ENCODE measurements around the gene ZNF627. TPM values are rescaled to one million over a fixed set of nuclear protein-coding genes. Genes with fewer than 3 reads are reported as not detected.

The ZNF627 gene
- total RNA-seq, 1 experiment from 2014 or later, result 14.7 TPM

GRCh38 chr19:11658970-11659369 is 61.7 kb downstream of the ZNF627 start:
- peaks cover 7% of the 10 kb centered on the region for H3K9me3 ChIP-seq (replicated peaks)
- H3K27ac ChIP-seq, result no peak overlapping the region
- peaks cover 13% of the 10 kb centered on the region; the same call in 1 of the 2 replicates for H3K36me3 ChIP-seq
- no peaks in the 10 kb centered on the region for H3K27me3 ChIP-seq (replicated peaks)
- DNase-seq (ENCODE audit: low read depth in 1 of 2, low spot score in 2 of 2), result no peak
- no peak overlapping the region for H3K4me3 ChIP-seq
- H3K4me1 ChIP-seq (replicated peaks), result no peaks in the 10 kb centered on the region

- no peaks in the 10 kb centered on the region for H3K27me3 ChIP-seq (replicated peaks)
- H3K9me3 ChIP-seq (replicated peaks), result peaks cover 7% of the 10 kb centered on the region
- no peak for DNase-seq (ENCODE audit: low read depth in 1 of 2, low spot score in 2 of 2)
These were observed 62.3 kb downstream of the ZNF627 start for GRCh38 chr19:11659612-11660011.

GRCh38 chr19:11662278-11662677 is 65.0 kb downstream of the ZNF627 start:
- no peak for DNase-seq (ENCODE audit: low read depth in 1 of 2, low spot score in 2 of 2)
- no peak overlapping the region for H3K4me3 ChIP-seq
- H3K27ac ChIP-seq, result no peak overlapping the region
- no peaks in the 10 kb centered on the region for H3K4me1 ChIP-seq (replicated peaks)
- no peaks in the 10 kb centered on the region for H3K27me3 ChIP-seq (replicated peaks)
- H3K9me3 ChIP-seq (replicated peaks), result peaks cover 5% of the 10 kb centered on the region; the same call in 1 of the 2 replicates
- H3K36me3 ChIP-seq, result no peaks in the 10 kb centered on the region

More at GRCh38 chr19:11659612-11660011, 62.3 kb downstream of the ZNF627 start:
- H3K36me3 ChIP-seq, result peaks cover 7% of the 10 kb centered on the region; the same call in 1 of the 2 replicates
- H3K4me1 ChIP-seq (replicated peaks), result no peaks in the 10 kb centered on the region
- H3K27ac ChIP-seq, result no peak overlapping the region
- H3K4me3 ChIP-seq, result no peak overlapping the region

- Histone ChIP-seq H3K36me3 (no peaks in the 10 kb centered on the region), H3K27ac (no peak overlapping the region), H3K4me3 (no peak overlapping the region), H3K9me3 (replicated peaks) (peaks cover 4% of the 10 kb centered on the region; the same call in 1 of the 2 replicates), H3K27me3 (replicated peaks) (no peaks in the 10 kb centered on the region), H3K4me1 (replicated peaks) (no peaks in the 10 kb centered on the region)
- no peak for DNase-seq (ENCODE audit: low read depth in 1 of 2, low spot score in 2 of 2)
These were observed 65.9 kb downstream of the ZNF627 start for GRCh38 chr19:11663181-11663591.

Other genes starting within 250 kb of the ZNF627 start
- gene PLPPR2, start 242.1 kb upstream of the ZNF627 start, total RNA-seq (2014; rRNA removed; shearing (Covaris generic)), result 22.3 and 22.5 TPM in 2 replicates
- gene SWSAP1, start 222.8 kb upstream of the ZNF627 start, total RNA-seq (2014; rRNA removed; shearing (Covaris generic)), result 0.38 and 0.79 TPM in 2 replicates
- gene EPOR, start 213.2 kb upstream of the ZNF627 start, total RNA-seq (2014; rRNA removed; shearing (Covaris generic)), result 2.6 and 4.5 TPM in 2 replicates
- gene RGL3, start 178.2 kb upstream of the ZNF627 start, total RNA-seq (2014; rRNA removed; shearing (Covaris generic)), result 0.22 TPM in 1 of 2 replicates, not detected in the other
- 0.24 TPM in 1 of 2 replicates, not detected in the other for gene ODAD3, start 162.4 kb upstream of the ZNF627 start, total RNA-seq (2014; rRNA removed; shearing (Covaris generic))
- 91.2 and 110 TPM in 2 replicates for gene PRKCSH, start 161.8 kb upstream of the ZNF627 start, total RNA-seq (2014; rRNA removed; shearing (Covaris generic))
- gene ELAVL3, start 116.4 kb upstream of the ZNF627 start, total RNA-seq (2014; rRNA removed; shearing (Covaris generic)), result 1.3 TPM in 1 of 2 replicates, not detected in the other
- gene ZNF653, start 91.6 kb upstream of the ZNF627 start, total RNA-seq (2014; rRNA removed; shearing (Covaris generic)), result 2.3 and 4.8 TPM in 2 replicates
- gene ECSIT, start 68.3 kb upstream of the ZNF627 start, total RNA-seq (2014; rRNA removed; shearing (Covaris generic)), result 29.5 and 60.6 TPM in 2 replicates
- gene CNN1, start 58.6 kb upstream of the ZNF627 start, total RNA-seq (2014; rRNA removed; shearing (Covaris generic)), result 73.5 and 93.9 TPM in 2 replicates
- gene ELOF1, start 38.3 kb upstream of the ZNF627 start, total RNA-seq (2014; rRNA removed; shearing (Covaris generic)), result 52.7 and 61.6 TPM in 2 replicates
- gene ACP5, start 19.8 kb upstream of the ZNF627 start, total RNA-seq (2014; rRNA removed; shearing (Covaris generic)), result not detected in 2 replicates
- 3.3 and 7.4 TPM in 2 replicates for gene ZNF823, start 141.5 kb downstream of the ZNF627 start, total RNA-seq (2014; rRNA removed; shearing (Covaris generic))
- gene ZNF441, start 169.5 kb downstream of the ZNF627 start, total RNA-seq (2014; rRNA removed; shearing (Covaris generic)), result 3.8 and 7.8 TPM in 2 replicates
- gene ZNF491, start 201.0 kb downstream of the ZNF627 start, total RNA-seq (2014; rRNA removed; shearing (Covaris generic)), result 0.39 TPM in 1 of 2 replicates, not detected in the other
- 6.1 and 7.8 TPM in 2 replicates for gene ZNF440, start 216.8 kb downstream of the ZNF627 start, total RNA-seq (2014; rRNA removed; shearing (Covaris generic))

All from SJSA1 (cell line).